C4-2B (cell line): Measurements from ENCODE around the gene AUNIP.

Experiments
- H3K27ac ChIP-seq: fragments of 450-650 bp; 2 replicates; pipeline ENCODE4 v1.5.1; 2017
- CTCF ChIP-seq: fragments of 450-650 bp; conservative IDR thresholded peaks from 2 replicates; pipeline ENCODE4 v1.5.1; 2017; ENCODE audit warnings: mild to moderate bottlenecking
- ZFX ChIP-seq: fragments of 450-650 bp; IDR thresholded peaks from 2 replicates; pipeline ENCODE4 v1.6.1; 2017

Gene AUNIP

GRCh38 chr1:25858906-25859789 lies at the start of gene AUNIP:
Gene AUNIP, minus strand, starts transcription at chr1:25859457. Its CDS starts 100 bp downstream, at chr1:25859357.
- TF ChIP-seq CTCF = no peak
- peak; percentile 60; the same call in 1 of the 2 replicates for TF ChIP-seq ZFX
- H3K27ac ChIP-seq = peak within 1 kb of the TSS; percentile 84

- TF ChIP-seq CTCF = no peak
- no peak for TF ChIP-seq ZFX
- no peak overlapping the region for H3K27ac ChIP-seq
Measured at GRCh38 chr1:25909040-25909439, 49.8 kb upstream of the AUNIP start.

GRCh38 chr1:25908161-25908560 lies 48.9 kb upstream of the AUNIP start:
- TF ChIP-seq CTCF = no peak
- TF ChIP-seq ZFX = no peak
- no peak overlapping the region for H3K27ac ChIP-seq

GRCh38 chr1:25907601-25908000 lies 48.3 kb upstream of the AUNIP start:
- TF ChIP-seq ZFX (no peak), CTCF (no peak)
- no peak overlapping the region for H3K27ac ChIP-seq

- peak overlapping the region; percentile 82 for H3K27ac ChIP-seq
- TF ChIP-seq CTCF = no peak
- no peak for TF ChIP-seq ZFX
Measured at GRCh38 chr1:25906644-25907300, 47.5 kb upstream of the AUNIP start.

GRCh38 chr1:25905680-25906643 lies 46.7 kb upstream of the AUNIP start, which contains the start of gene STMN1:
Gene STMN1, minus strand, starts transcription at chr1:25906419. Its CDS starts 1,743 bp downstream, at chr1:25904676.
- peak within 1 kb of the TSS; percentile 82 for H3K27ac ChIP-seq
- no peak for TF ChIP-seq CTCF
